ENCODE results near the gene EVC.
"Not testable (repeated sequence)": the region's sequence is repeated elsewhere in the genome, so short reads cannot be mapped to it uniquely, and the experiment has no call there.

Gene EVC

DNA sequence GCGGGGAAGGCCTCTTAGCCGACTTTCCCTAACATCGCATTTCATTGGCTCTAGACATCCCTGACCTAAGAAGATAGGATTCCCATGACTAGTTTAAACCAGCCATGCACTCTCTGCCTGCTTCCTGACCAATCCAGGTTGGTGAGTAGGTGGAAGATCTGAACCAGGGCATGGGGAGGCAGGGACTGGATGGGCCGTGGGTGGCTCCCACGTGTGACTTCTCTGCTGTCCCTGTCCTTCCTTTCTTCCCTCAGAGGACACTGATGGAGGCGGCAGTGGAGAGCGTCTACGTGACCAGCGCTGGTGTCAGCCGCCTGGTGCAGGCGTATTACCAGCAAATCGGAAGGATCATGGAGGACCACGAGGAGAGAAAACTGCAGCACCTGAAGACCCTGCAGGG, 90.7 kb downstream of the EVC start:
- peaks cover 4% of the 10 kb centered on the region; the same call in 1 of the 2 replicates for H3K36me3 ChIP-seq (ENCODE audit: insufficient read depth, low read length)
- no peak overlapping the region for H3K9ac ChIP-seq (ENCODE audit: low read depth, low read length)
- no peaks in the 10 kb centered on the region for H3K4me1 ChIP-seq (ENCODE audit: insufficient read depth, low read length)
- H3K9me3 ChIP-seq (ENCODE audit: control insufficient read depth, insufficient read depth, low read length), result no peaks in the 10 kb centered on the region

DNA sequence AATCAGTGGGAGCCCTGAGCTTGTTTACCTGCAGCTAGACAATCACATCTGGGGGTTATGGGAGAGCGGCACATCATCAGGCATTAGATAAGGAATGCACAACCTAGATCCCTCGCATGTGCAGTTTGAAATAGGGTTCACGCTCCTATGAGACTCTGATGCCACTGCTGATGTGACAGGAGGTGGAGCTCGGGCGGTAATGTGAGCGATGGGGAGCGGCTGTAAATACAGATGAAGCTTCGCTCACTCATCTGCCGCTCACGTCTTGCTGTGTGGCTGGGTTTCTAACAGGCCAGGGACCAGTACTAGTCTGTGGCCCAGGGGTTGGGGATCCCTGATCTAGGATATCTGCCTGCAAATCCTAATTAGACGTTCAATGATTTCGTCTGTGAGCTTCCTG, 91.6 kb downstream of the EVC start:
- peaks cover under 1% of the 10 kb centered on the region; the same call in 1 of the 2 replicates for H3K36me3 ChIP-seq (ENCODE audit: insufficient read depth, low read length)
- no peaks in the 10 kb centered on the region for H3K9me3 ChIP-seq (ENCODE audit: control insufficient read depth, insufficient read depth, low read length)
- no peaks in the 10 kb centered on the region for H3K4me1 ChIP-seq (ENCODE audit: insufficient read depth, low read length)
- H3K9ac ChIP-seq (ENCODE audit: low read depth, low read length), result no peak overlapping the region

DNA sequence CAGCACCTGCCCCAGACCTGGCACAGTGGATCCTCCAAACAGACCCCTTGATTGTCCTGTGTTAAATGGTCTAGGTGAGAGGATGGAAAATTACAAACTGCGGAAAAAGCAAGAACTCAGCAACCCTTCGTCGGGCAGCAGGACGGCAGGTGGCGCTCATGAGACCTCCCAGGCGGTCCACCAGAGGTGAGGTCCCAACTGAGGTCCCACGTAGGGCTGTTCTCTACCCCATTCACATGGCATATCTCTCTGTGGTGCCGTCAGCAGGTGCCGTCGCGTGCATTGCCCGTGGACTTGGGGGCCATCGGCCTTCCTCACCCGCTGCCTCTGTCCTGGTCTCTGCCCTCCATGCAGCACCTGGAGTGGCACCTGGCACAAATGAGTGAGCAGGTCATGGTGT, 93.7 kb downstream of the EVC start:
- H3K9ac ChIP-seq (ENCODE audit: low read depth, low read length), result no peak overlapping the region
- no peaks in the 10 kb centered on the region for H3K4me1 ChIP-seq (ENCODE audit: insufficient read depth, low read length)
- no peaks in the 10 kb centered on the region; the same call in 1 of the 2 replicates for H3K36me3 ChIP-seq (ENCODE audit: insufficient read depth, low read length)
- no peaks in the 10 kb centered on the region for H3K9me3 ChIP-seq (ENCODE audit: control insufficient read depth, insufficient read depth, low read length)

- H3K36me3 ChIP-seq (ENCODE audit: insufficient read depth, low read length), result no peaks in the 10 kb centered on the region; the same call in 1 of the 2 replicates
- no peaks in the 10 kb centered on the region for H3K9me3 ChIP-seq (ENCODE audit: control insufficient read depth, insufficient read depth, low read length)
- no peaks in the 10 kb centered on the region for H3K4me1 ChIP-seq (ENCODE audit: insufficient read depth, low read length)
- H3K9ac ChIP-seq (ENCODE audit: low read depth, low read length), result no peak overlapping the region
These were observed 94.3 kb downstream of the EVC start for GRCh38 chr4:5805270-5805669.

DNA sequence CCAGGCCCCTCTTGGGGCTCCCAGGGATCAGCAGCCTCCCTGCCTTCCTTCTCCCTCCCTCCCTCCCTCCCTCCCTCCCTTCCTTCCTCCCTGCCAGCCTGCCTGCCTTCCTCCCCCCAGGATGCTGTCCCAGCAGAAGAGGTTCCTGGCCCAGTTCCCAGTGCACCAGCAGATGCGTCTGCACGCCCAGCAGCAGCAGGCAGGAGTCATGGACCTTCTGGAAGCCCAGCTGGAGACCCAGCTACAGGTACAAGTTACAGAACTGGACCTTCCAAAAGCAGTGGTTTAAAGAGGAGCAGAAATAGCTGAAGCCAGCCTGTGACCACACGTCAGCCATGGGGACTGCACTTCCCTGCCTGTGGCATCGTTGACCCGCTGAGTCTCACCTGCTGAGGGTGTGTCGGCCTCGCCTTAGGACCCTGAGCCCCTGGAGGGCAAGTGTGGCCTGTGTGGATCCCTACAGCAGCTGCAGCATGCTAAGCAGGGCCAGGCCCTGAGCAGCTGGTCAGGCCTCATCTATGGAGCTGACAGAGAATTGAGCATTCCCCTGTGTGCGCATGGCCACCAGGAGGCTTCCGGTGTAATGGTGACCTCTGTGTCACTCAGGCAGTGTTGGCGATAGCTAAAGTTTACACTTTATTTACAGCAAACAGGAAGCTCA, 97.2 kb downstream of the EVC start:
- Histone ChIP-seq H3K36me3 (ENCODE audit: insufficient read depth, low read length) (peaks cover 10% of the 10 kb centered on the region), H3K9me3 (ENCODE audit: control insufficient read depth, insufficient read depth, low read length) (no peaks in the 10 kb centered on the region; the same call in 1 of the 2 replicates), H3K4me1 (ENCODE audit: insufficient read depth, low read length) (no peaks in the 10 kb centered on the region), H3K9ac (ENCODE audit: low read depth, low read length) (no peak overlapping the region)

DNA sequence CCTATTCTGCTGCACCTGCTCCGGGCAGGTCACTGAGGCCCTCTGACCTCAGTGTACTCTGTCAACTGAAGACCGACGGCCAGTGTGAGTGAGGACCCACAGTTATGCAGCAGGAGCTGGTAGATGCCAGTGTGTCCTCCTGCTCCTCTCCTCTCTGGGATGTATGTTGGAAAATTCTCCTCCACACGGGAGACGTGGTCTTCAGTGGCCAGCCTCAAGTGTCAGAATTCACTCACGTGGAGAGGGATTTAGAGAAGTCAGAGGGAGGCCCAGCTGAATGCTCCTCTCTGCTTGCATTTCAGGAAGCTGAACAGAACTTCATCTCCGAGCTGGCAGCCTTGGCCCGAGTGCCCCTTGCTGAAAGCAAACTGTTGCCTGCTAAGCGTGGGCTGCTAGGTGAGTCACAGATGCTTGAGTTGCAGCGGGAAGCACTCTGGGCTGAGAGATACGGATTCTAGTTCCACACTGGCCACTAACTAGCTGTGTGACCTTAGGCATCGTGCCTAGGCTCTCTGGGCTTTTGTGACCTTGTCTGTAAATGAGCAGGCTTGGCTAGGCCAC, 98.3 kb downstream of the EVC start:
- peaks cover 10% of the 10 kb centered on the region for H3K36me3 ChIP-seq (ENCODE audit: insufficient read depth, low read length)

GRCh38 chr4:5810151-5810550, 99.2 kb downstream of the EVC start:
- no peaks in the 10 kb centered on the region for H3K4me1 ChIP-seq (ENCODE audit: insufficient read depth, low read length)
- H3K9me3 ChIP-seq (ENCODE audit: control insufficient read depth, insufficient read depth, low read length), result no peaks in the 10 kb centered on the region; the same call in 1 of the 2 replicates
- H3K9ac ChIP-seq (ENCODE audit: low read depth, low read length), result no peak overlapping the region
- peaks cover 10% of the 10 kb centered on the region for H3K36me3 ChIP-seq (ENCODE audit: insufficient read depth, low read length)

More for the DNA sequence above, 98.3 kb downstream of the EVC start:
- Histone ChIP-seq H3K4me1 (ENCODE audit: insufficient read depth, low read length) (no peaks in the 10 kb centered on the region), H3K9me3 (ENCODE audit: control insufficient read depth, insufficient read depth, low read length) (no peaks in the 10 kb centered on the region; the same call in 1 of the 2 replicates), H3K9ac (ENCODE audit: low read depth, low read length) (no peak overlapping the region)

DNA sequence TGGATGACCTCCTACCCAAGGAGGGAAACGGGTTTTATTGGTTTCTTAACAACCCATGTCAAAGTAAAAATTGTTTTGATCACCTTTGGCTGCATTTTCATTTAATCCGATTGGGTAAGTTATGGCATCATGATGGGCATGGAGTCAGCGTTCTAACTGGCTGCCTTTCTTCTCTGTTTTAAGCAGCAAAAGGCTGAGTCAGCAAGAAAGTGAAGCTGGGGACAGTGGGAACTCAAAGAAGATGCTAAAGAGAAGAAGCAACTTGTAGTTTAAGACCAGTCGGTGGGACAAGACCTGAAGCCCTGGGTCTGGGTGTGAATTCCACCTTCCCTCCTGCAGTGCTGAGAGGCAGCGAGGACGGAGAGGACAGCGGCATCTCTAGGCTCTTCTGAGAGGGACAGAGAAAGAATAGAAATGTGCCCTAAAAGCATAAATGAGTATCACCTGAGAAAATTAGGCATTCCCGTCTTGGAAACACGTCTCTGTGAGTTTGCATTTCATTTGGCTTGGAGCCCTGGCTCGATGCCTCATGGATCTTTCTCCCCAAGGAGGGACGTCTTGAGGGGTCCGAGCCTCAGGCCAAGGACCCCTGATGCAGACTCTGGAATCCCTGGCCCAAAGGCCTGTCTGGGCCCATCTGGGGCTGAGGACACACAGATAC, 99.9 kb downstream of the EVC start:
- Histone ChIP-seq H3K4me1 (ENCODE audit: insufficient read depth, low read length) (no peaks in the 10 kb centered on the region), H3K9me3 (ENCODE audit: control insufficient read depth, insufficient read depth, low read length) (no peaks in the 10 kb centered on the region; the same call in 1 of the 2 replicates), H3K9ac (ENCODE audit: low read depth, low read length) (no peak overlapping the region), H3K36me3 (ENCODE audit: insufficient read depth, low read length) (peaks cover 10% of the 10 kb centered on the region)

DNA sequence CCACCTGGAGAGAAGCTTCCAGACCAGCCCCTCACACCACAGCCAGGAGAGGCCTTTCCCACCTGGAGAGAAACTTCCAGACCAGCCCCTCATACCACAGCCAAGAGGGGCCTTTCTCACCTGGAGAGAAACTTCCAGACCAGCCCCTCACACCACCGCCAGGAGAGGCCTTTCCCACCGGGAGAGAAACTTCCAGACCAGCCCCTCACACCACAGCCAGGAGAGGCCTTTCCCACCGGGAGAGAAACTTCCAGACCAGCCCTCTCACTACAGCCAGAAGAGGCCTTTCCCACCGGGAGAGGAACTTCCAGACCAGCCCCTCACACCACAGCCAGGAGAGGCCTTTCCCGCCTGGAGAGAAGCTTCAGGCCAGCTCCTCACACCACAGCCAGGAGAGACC, 101.1 kb downstream of the EVC start:
- H3K4me1 ChIP-seq (ENCODE audit: insufficient read depth, low read length); H3K9me3 ChIP-seq (ENCODE audit: control insufficient read depth, insufficient read depth, low read length); H3K9ac ChIP-seq (ENCODE audit: low read depth, low read length); H3K36me3 ChIP-seq (ENCODE audit: insufficient read depth, low read length): not testable (repeated sequence)

- peaks cover 12% of the 10 kb centered on the region for H3K36me3 ChIP-seq (ENCODE audit: insufficient read depth, low read length)
- no peaks in the 10 kb centered on the region for H3K4me1 ChIP-seq (ENCODE audit: insufficient read depth, low read length)
- H3K9ac ChIP-seq (ENCODE audit: low read depth, low read length), result no peak overlapping the region
- H3K9me3 ChIP-seq (ENCODE audit: control insufficient read depth, insufficient read depth, low read length), result no peaks in the 10 kb centered on the region; the same call in 1 of the 2 replicates
These were observed 101.7 kb downstream of the EVC start for GRCh38 chr4:5812506-5813229.

- Histone ChIP-seq H3K9me3 (ENCODE audit: control insufficient read depth, insufficient read depth, low read length) (no peaks in the 10 kb centered on the region; the same call in 1 of the 2 replicates), H3K36me3 (ENCODE audit: insufficient read depth, low read length) (peaks cover 14% of the 10 kb centered on the region), H3K4me1 (ENCODE audit: insufficient read depth, low read length) (no peaks in the 10 kb centered on the region), H3K9ac (ENCODE audit: low read depth, low read length) (no peak overlapping the region)
These were observed 102.9 kb downstream of the EVC start for GRCh38 chr4:5813882-5814255.

DNA sequence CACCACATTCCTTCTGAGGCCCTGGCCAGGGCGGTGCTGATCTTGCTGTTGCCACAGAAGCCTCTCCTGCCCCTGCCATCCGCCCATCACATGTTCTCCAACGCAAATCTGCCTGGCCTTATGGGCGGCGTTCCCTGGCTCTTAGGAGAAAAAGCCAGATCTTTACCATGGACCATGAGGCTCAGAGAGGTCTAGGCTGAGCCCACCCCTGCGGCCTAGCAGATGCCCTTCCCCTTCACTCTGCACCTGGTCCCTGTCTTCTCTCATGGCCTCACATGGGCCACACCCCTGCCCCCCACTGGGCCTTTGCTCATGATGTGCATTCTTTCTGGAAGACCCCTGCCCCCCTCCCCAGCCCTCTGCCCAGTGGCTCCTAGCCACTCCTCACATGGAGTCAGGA, 103.4 kb downstream of the EVC start:
- Histone ChIP-seq H3K9me3 (ENCODE audit: control insufficient read depth, insufficient read depth, low read length) (no peaks in the 10 kb centered on the region; the same call in 1 of the 2 replicates), H3K36me3 (ENCODE audit: insufficient read depth, low read length) (peaks cover 16% of the 10 kb centered on the region), H3K4me1 (ENCODE audit: insufficient read depth, low read length) (no peaks in the 10 kb centered on the region), H3K9ac (ENCODE audit: low read depth, low read length) (no peak overlapping the region)

GRCh38 chr4:5815641-5816040, 104.6 kb downstream of the EVC start:
- peaks cover 21% of the 10 kb centered on the region for H3K36me3 ChIP-seq (ENCODE audit: insufficient read depth, low read length)
- no peak overlapping the region for H3K9ac ChIP-seq (ENCODE audit: low read depth, low read length)
- no peaks in the 10 kb centered on the region for H3K4me1 ChIP-seq (ENCODE audit: insufficient read depth, low read length)
- no peaks in the 10 kb centered on the region; the same call in 1 of the 2 replicates for H3K9me3 ChIP-seq (ENCODE audit: control insufficient read depth, insufficient read depth, low read length)

DNA sequence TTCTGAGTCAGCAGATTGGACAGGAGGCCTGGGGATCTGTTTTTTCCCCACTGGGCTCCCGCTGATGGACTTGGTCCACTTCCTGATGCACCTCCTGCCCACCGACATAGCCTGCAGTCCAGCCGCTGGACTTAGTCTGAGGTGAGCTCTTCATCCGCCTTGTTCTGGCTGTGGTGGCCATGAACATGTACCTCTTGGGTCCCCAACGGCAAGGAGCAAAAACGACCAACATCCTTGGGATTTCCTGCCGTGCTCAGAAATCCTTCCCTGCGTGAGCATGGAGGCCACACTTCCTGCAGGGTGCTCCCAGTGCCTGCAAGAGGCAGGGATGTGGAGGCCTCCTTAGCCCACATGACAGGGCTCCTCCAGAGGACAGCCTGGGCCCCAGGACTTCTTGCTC, 105.1 kb downstream of the EVC start:
- H3K4me1 ChIP-seq (ENCODE audit: insufficient read depth, low read length), result no peaks in the 10 kb centered on the region
- H3K9me3 ChIP-seq (ENCODE audit: control insufficient read depth, insufficient read depth, low read length), result no peaks in the 10 kb centered on the region; the same call in 1 of the 2 replicates
- H3K9ac ChIP-seq (ENCODE audit: low read depth, low read length), result no peak overlapping the region
- H3K36me3 ChIP-seq (ENCODE audit: insufficient read depth, low read length), result peaks cover 17% of the 10 kb centered on the region
